ENCODE measurements around the gene MED13.
"Not testable (repeated sequence)": the region's sequence is repeated elsewhere in the genome, so short reads cannot be mapped to it uniquely, and the experiment has no call there.

MED13 gene

GRCh38 chr17:61908292-61909037 lies 156.6 kb downstream of the MED13 start:
- DNase-seq = no peak
- no peak for TF ChIP-seq GATA1 (IDR thresholded peaks at IDR 0.05; ENCODE audit: low read depth, low read length)
- no peak for TF ChIP-seq POLR2A (IDR thresholded peaks at IDR 0.05; ENCODE audit: low read length)

DNA sequence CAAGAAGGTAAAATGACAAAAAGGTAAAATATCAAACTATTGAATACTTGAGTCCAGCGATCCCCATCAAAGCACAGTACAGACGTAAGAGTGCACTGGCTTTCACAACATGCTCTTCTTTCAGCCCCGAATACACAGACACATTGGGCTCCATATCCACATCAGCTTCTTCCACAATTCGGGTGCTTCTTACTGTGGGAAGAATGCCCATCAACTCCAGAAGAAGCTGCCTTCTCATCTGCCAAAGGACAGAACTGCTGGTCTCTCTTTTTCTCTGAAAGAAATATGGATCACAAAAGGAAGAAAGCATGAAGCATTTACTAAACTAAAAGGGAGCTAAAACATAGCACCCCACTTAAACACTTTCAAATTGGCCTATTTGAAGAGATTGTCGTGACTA lies 157.7 kb downstream of the MED13 start:
- DNase-seq = no peak
- TF ChIP-seq GATA1 (IDR thresholded peaks at IDR 0.05; ENCODE audit: low read depth, low read length) (no peak), POLR2A (IDR thresholded peaks at IDR 0.05; ENCODE audit: low read length) (no peak)

DNA sequence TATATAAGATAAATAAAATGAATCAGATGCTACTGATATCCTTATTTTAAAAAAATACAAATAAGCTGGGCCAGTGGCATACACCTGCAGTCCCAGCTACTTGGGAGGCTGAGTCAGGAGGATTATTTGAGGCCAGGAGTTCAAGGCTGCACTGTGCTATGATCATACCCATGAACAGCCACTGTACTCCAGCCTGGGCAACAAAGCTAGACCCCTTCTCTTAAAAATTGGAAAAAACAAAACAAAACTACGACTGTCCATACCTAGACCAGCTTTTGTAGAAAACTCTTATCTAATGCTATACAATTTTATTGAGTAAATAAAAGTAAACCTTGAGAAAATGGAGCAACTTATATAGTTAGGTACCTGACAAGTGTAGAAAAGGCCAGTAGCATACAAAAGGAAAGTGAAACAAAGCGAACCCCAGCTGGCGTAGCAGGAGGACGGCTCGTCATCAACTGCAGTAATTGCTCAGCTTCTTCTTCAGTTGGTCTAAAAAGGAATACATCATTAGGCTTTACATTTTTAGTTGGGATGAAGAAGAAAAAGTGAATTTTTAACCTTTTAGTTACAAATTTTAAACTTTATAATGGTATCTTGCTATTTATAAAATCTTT lies 160.9 kb downstream of the MED13 start:
- no peak for DNase-seq
- TF ChIP-seq GATA1 (IDR thresholded peaks at IDR 0.05; ENCODE audit: low read depth, low read length) (no peak), POLR2A (IDR thresholded peaks at IDR 0.05; ENCODE audit: low read length) (no peak)

DNA sequence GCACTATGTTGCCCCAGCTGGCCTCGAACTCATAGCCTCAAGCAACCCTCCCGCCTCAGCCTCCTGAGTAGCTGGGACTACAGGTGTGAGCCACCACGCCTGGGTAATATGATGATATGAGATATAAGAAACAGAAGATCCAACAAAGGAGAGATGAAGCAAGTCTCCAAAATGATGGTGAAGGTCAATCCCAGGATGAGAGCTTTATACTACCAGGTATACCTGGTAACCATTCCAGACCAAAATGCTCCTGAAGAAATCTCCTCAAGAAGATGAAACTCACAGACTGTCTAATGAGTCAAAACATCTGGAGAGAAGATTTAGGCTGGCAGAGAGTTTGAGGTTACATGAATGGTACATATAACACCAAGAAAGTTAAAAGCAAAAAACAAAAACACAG lies 161.8 kb downstream of the MED13 start:
- DNase-seq = no peak
- TF ChIP-seq POLR2A (IDR thresholded peaks at IDR 0.05; ENCODE audit: low read length) (no peak), GATA1 (IDR thresholded peaks at IDR 0.05; ENCODE audit: low read depth, low read length) (no peak)

DNA sequence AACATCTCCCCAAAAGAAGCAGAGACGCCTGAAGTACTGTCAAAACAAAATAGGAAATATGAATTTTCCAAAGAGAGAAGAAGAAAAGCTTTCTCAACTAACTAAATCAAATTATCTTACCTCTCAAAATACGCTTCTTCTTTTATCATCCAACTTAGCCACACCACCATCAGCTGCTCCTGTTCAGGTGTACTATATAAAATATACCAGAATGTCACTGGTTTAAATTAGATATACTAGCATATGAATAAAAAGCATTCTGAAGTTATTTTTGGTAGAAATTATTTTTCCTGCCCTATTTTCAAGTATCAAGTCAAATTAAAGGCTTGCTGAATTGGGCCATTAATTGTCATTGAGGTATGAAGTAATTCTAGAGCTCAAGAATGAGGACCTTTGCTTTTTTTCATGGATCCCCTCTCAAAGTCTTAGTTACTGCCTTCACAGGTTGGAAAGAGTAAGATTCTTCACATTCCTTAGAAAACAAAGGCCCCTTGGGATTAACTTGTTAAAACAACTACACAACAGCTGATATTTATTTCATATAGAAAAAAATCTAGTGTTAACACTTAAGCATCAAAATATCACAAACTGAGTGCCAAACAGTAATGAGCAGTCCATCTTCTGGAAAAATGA lies 167.4 kb downstream of the MED13 start:
- no peak for DNase-seq
- TF ChIP-seq GATA1 (IDR thresholded peaks at IDR 0.05; ENCODE audit: low read depth, low read length) (no peak), POLR2A (IDR thresholded peaks at IDR 0.05; ENCODE audit: low read length) (no peak)

DNA sequence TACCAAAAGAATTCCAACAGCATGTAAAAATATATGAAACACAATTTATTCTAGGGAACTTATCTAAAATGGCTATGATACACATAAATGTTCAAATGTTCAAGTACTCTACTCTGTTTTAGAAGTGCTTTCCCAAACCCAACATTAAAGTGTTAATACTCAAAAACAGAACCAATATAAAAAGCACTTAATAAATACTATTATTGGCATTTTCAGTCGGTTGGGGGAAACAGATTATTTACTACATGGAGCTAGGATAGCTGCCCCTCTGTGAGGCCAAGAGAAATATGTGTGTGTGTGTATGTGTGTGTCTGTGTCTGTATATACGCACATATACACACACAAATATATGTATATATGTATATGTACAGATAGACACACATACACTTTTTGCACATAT lies 169.7 kb downstream of the MED13 start:
- TF ChIP-seq POLR2A (IDR thresholded peaks at IDR 0.05; ENCODE audit: low read length) (no peak), GATA1 (IDR thresholded peaks at IDR 0.05; ENCODE audit: low read depth, low read length) (no peak)
- DNase-seq = no peak

DNA sequence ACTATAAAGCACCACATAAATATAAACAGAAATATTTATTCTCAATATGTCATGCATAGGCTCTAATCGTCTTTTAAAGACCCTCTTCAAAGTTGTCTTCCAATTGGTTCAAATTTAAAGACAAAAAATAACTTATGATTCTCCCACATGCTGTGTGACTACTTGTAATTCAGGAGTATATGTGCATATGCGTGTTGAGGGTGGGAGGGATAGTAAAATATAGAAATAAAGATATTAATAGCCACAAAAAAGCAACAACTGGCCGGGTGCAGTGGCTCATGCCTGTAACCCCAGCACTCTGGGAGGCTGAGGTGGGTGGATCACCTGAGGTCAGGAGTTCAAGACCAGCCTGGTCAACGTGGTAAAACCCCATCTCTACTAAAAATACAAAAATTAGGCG lies 170.8 kb downstream of the MED13 start:
- not testable (repeated sequence) for DNase-seq
